ENCODE results near the gene BOK.

- TF ChIP-seq CTCF (IDR thresholded peaks at IDR 0.05; ENCODE audit: low read depth, low read length), result no peak
- no peak for TF ChIP-seq EZH2phosphoT487 (IDR thresholded peaks at IDR 0.05; ENCODE audit: low read depth)
Observed at GRCh38 chr2:241519669-241520068, 38.9 kb upstream of the BOK start.
